Breast epithelium (tissue), 3 donors: Measurements from ENCODE around the gene PROCA1.

Experiments used
- POLR2A ChIP-seq: fragments of 450-650 bp; IDR thresholded peaks from one replicate; pipeline ENCODE4 v1.6.1; 2016; ENCODE audit warnings: antibody characterized with exemption, mild to moderate bottlenecking, moderate library complexity
- TF ChIP-seq, protein P1 (sequence below), 3 donors: fragments of 450-650 bp; IDR thresholded peaks; one replicate each; pipeline ENCODE4 v1.5.1; 2016 to 2017; ENCODE audit warnings: antibody characterized with exemption in 3 of 3, mild to moderate bottlenecking in 3 of 3, moderate library complexity in 3 of 3

DNA sequence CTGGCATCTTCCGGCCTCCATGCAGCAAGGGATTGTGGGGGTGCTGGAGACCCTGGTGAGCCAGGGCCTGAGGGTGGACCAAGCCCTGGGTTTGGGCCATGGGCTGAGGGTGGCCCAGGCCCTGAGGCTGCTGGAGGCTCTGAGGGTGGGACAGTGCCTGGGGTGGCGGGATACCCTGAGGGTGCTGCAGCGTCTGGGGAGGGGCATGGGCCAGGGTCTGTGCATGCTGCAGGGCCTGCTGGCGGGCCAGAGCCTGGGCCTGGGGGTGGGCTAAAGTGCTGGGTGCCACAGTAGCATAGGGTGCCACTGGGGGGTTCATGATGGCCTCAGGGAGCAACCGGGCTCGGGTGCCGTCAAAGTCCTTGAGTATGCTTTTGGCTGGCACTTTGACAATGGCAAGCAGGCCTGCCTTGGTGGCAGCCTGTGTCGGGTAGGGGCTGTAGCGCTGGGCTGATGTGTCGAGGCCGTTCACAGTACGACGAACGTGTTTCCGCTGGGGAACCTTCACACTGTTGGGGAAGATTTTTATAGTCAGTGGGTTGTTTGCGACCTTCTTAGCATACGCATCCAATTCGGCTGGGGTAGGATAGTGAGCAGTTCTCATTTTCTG lies 47.7 kb upstream of the PROCA1 start:
- TF ChIP-seq, protein P1, sequence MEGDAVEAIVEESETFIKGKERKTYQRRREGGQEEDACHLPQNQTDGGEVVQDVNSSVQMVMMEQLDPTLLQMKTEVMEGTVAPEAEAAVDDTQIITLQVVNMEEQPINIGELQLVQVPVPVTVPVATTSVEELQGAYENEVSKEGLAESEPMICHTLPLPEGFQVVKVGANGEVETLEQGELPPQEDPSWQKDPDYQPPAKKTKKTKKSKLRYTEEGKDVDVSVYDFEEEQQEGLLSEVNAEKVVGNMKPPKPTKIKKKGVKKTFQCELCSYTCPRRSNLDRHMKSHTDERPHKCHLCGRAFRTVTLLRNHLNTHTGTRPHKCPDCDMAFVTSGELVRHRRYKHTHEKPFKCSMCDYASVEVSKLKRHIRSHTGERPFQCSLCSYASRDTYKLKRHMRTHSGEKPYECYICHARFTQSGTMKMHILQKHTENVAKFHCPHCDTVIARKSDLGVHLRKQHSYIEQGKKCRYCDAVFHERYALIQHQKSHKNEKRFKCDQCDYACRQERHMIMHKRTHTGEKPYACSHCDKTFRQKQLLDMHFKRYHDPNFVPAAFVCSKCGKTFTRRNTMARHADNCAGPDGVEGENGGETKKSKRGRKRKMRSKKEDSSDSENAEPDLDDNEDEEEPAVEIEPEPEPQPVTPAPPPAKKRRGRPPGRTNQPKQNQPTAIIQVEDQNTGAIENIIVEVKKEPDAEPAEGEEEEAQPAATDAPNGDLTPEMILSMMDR (IDR thresholded peaks at IDR 0.05) = no peak
- TF ChIP-seq POLR2A = no peak
